Umbilical cord (tissue), 2 donors: ENCODE measurements around the gene C5orf58. TPM values are rescaled to one million over a fixed set of nuclear protein-coding genes. Genes with fewer than 3 reads are reported as not detected.
A peak's percentile ranks its signal among the peaks of the same experiment; 100 is the strongest.

Experiments
- DNase-seq: peaks from one replicate; pipeline ENCODE4 v3.0.0-alpha.2; 2015; ENCODE audit warnings: low spot score
- total RNA-seq: library from RNA; depleted of rRNA; stranded (reverse); fragments of >200 nt; gene quantifications from one replicate; pipeline ENCODE4 v1.2.3, GENCODE V29; 2014; ENCODE audit warnings: low replicate concordance; ENCODE audit not compliant: insufficient read depth

The C5orf58 gene
- total RNA-seq, 1 donor from 2014 or later, result 1.7 TPM

GRCh38 chr5:170280011-170280493 is 47.3 kb downstream of the C5orf58 start:
- DNase-seq, result no peak

GRCh38 chr5:170283296-170283695 is 50.5 kb downstream of the C5orf58 start:
- no peak for DNase-seq

DNA sequence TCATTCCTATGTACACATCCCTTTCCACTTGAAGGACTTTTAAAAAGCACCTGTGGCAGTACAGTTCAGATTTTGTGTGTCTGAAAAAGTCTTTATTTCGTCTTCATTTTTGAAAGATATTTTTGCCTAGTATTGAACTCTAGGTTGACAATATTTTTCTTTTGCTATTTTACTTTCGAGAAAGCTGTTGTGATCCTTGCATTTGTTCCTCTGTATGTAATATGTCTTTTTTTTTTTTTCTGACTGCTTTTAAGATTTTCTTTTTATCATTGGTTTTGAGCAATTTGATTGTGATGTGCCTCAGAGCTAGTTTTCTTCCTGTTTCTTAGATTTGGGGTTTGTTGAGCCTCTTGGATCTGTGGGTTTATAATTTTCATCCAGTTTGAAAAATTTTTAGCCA is 51.4 kb downstream of the C5orf58 start:
- no peak for DNase-seq

DNA sequence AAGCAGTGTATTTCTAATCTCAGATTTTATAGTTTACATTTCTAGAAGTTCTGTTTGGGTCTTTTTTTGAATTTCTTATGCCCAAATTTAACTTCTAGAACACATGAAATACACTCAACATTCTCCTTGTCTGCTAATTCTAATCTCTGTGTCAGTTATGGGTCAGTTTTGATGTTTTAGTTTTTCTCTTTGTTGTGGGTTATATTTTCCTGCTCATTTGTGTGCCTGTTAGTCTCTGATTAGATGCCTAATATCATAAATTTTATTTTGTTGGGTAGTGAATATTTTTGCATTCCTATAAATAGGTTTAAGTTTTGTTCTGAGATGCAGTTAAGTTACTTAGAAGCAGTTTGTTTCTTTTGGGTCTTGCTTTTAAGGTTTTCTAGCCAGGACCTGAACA is 52.4 kb downstream of the C5orf58 start:
- no peak for DNase-seq

GRCh38 chr5:170286386-170286925 is 53.7 kb downstream of the C5orf58 start:
- DNase-seq, result no peak

GRCh38 chr5:170287532-170287931 is 54.7 kb downstream of the C5orf58 start:
- DNase-seq, result no peak

DNA sequence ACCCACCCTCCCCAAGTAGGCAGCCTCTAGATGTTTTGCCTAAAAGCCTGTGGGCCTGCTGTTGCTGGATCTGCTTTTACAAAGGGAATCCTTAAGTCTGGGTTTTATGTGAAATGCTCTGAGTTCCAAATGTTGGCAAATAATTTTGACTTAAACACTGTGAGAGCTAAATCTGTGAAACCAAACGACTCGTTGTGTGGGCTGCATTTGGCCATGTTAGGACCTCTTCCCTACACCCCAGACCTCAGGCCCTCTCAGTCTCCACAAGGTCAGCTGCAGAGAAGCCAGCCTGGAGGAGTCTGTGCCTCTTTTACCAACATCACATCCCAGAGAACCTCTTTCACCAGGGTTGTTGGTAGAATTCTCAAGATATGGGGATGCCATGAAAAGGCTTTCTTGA is 55.4 kb downstream of the C5orf58 start:
- no peak for DNase-seq

DNA sequence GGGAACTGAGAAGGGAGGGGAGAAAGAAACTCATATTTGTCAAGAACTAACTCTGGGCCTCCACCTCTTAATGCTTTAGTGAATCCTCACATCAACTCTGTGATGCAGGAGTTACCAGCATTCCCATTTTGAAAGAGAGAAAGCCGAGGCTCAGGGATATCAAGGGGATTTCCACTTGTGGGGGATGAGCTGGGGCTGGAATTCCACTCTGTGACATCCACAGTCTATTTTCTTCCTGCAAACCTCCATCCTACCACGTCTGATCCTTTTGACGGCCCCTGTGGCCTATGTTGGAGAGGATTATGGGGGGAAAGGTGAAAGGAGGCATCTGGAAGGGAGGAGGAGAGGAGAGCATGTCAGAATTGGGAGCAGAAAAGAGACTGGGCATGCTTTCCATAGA is 55.8 kb downstream of the C5orf58 start:
- no peak for DNase-seq

DNA sequence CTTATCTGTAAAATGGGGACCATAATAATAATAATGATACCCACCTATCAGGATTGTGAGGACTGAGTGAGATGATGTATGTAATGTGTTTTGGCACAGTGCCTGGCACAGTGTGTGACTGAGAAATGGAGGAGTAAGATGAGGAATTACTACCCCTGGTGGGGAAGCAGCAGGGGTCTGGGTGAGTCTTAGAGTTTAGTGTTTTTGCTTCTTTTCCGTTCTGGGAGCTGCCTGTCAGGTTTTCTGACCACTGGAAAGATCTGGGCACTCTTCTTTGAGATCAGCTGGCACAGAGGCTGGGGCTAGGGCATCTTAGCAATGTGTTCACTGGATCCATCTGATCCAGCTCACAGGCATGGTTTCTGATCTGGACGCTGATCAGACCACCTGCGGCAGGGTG is 56.3 kb downstream of the C5orf58 start:
- DNase-seq, result no peak

- DNase-seq, result no peak
These were observed 57.0 kb downstream of the C5orf58 start for GRCh38 chr5:170289764-170290163.

GRCh38 chr5:170290498-170290897 is 57.7 kb downstream of the C5orf58 start:
- no peak for DNase-seq

GRCh38 chr5:170292179-170293104 is 59.7 kb downstream of the C5orf58 start:
- no peak for DNase-seq

DNA sequence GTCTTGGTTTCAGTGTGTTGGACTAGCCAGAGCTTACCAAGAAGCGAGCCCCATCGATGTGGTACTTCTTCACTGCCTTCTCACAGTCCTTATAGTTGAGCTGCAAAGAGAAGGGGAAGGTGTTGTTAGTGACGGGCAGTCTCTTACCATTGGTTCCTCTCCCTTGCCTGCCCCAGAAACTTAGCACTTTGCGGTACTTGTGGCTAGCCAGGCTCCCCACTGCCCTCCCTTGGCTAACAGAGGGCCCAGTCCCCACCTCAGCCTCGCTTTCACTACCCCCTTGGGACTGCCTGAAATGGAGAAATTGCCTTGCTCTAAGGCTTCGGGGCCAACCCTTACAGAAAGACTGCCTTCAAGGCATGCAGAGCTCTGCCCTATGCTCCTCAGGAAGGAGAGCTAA is 60.5 kb downstream of the C5orf58 start:
- DNase-seq, result peak; percentile 38

GRCh38 chr5:170294057-170294456 is 61.3 kb downstream of the C5orf58 start:
- no peak for DNase-seq

- no peak for DNase-seq
These were observed 61.8 kb downstream of the C5orf58 start for GRCh38 chr5:170294556-170294955.

Other genes with a start within 250 kb of the C5orf58 start
- gene FOXI1, start 127.1 kb upstream of the C5orf58 start, total RNA-seq, result 0.48 TPM
- gene LCP2, start 64.8 kb downstream of the C5orf58 start, total RNA-seq, result 9.9 TPM
- 12.8 TPM for gene KCNMB1, start 156.4 kb downstream of the C5orf58 start, total RNA-seq